ENCODE measurements around the gene SELENOO. TPM values are rescaled to one million over a fixed set of nuclear protein-coding genes. Genes with fewer than 3 reads are reported as not detected.

SELENOO gene
- total and polyA plus RNA-seq, 12 donors = 9.6 to 29.8 (median 12.2) TPM

DNA sequence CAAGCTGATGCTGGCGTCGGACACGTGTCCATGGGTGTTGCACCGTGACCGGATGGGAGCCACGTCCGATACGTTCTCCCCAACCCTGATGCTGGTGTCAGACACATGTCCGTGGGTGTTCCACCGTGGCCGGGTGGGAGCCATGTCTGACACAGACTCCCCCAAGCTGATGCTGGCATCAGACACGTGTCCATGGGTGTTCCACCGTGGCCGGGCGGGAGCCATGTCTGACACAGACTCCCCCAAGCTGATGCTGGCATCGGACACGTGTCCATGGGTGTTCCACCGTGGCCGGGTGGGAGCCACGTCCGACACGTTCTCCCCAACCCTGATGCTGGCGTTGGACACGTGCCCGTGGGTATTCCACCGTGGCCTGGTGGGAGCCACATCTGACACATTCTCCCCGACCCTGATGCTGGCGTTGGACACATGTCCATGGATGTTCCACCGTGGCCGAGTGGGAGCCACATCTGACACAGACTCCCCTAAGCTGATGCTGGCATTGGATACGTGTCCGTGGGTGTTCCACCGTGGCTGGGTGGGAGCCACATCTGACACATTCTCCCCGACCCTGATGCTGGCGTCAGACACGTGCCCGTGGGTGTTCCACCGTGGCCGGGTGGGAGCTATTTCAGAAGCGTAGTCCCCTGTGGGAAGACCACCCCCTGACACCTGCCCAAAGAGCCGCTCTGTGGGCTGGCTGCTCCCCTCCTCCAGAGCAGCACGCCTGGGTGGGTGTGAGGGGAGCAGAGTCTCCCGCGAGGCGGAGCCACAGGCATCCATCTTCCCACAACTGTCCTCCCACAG, 20.0 kb downstream of the SELENOO start:
- intact Hi-C loops (cut with DNase I) = no loop called here
- ATAC-seq (no peak), DNase-seq (no peak)
- no peak overlapping the region for H3K4me3 ChIP-seq
- no peak overlapping the region for H3K27ac ChIP-seq
- 96 to 97% methylated on average over 45 of the region's 45 CpGs for WGBS, 2 donors
- peaks cover 0 to 13% (median 6%) of the 10 kb centered on the region in 9 donors for H3K4me1 ChIP-seq
- no peaks in the 10 kb centered on the region for H3K27me3 ChIP-seq
- no peaks in the 10 kb centered on the region for H3K9me3 ChIP-seq
- peaks cover 10 to 100% (median 66%) of the 10 kb centered on the region in 9 donors for H3K36me3 ChIP-seq
- TF ChIP-seq, protein P1, sequence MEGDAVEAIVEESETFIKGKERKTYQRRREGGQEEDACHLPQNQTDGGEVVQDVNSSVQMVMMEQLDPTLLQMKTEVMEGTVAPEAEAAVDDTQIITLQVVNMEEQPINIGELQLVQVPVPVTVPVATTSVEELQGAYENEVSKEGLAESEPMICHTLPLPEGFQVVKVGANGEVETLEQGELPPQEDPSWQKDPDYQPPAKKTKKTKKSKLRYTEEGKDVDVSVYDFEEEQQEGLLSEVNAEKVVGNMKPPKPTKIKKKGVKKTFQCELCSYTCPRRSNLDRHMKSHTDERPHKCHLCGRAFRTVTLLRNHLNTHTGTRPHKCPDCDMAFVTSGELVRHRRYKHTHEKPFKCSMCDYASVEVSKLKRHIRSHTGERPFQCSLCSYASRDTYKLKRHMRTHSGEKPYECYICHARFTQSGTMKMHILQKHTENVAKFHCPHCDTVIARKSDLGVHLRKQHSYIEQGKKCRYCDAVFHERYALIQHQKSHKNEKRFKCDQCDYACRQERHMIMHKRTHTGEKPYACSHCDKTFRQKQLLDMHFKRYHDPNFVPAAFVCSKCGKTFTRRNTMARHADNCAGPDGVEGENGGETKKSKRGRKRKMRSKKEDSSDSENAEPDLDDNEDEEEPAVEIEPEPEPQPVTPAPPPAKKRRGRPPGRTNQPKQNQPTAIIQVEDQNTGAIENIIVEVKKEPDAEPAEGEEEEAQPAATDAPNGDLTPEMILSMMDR (IDR thresholded peaks at IDR 0.05) = no peak

DNA sequence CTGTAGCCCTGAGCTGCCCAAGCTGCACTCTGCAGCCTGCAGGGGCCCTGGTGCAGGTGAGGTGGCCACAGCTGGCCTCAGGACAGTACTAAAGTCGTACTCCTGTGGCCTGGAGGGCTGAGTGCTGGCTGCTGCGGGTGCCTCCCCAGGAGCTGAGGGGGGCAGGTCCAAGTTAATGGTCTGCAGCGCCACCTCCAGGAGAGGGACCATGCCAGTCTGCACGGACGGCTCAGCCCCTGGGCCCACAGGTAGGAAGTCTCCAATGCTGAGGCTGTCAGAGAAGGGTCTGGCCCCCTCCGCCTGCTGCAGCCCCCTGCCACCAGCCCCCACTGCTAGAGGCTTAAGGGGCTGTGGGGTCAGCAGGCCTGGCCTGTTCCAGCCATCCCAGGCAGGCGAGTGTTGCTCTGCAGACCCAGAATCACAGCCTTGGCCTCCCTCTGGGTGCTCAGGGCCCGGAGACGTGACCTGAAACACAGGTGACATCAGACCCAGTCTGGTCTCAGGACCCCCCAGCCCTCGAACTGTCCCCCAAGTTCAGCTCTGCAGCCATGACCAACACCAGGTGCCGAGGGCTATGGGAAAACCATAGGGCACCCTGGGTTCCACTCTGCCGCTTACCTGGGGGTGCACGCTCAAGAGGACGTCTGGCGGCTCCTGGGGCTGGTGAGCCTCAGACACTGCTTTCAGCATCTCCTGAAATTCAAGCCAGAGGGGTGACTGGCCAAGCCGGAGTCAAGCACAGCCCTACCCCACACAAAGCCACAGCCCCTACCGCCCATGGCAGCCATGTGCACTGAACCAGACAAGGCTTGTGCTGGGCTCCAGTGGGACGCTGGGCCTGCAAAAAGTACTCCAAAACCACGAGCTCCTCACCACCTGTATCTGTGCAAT, 20.8 kb downstream of the SELENOO start:
- WGBS, 2 donors = 94% methylated on average over 19 of the region's 19 CpGs
- peaks cover 5 to 99% (median 61%) of the 10 kb centered on the region in 9 donors for H3K36me3 ChIP-seq

DNA sequence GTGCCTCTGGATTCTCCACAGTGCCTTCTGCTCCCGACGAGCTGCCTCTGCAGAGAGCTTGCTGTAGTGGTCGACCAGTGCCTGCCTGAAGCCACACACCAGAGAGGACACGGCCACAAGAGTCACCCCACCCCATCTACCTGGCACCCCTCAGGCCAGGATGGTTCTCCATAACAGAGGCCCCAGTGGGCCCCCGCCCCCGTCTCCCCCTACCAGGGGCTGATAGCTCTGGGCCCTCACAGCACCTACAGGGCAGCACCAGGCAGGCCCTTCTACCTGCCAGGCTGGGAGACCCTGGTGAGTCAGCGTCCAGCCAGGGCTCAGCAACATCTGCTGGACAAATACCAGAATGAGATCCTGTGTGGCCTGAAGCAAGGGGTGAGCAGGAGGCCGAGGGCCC, 21.7 kb downstream of the SELENOO start:
- no peak overlapping the region for H3K4me3 ChIP-seq
- H3K27me3 ChIP-seq = no peaks in the 10 kb centered on the region
- H3K36me3 ChIP-seq = peaks cover 0 to 99% (median 53%) of the 10 kb centered on the region in 9 donors
- DNase-seq = no peak
- intact Hi-C loops (cut with DNase I) = no loop called here
- 87 to 88% methylated on average over 8 of the region's 8 CpGs for WGBS, 2 donors
- no peaks in the 10 kb centered on the region for H3K9me3 ChIP-seq
- TF ChIP-seq, protein P1 (IDR thresholded peaks at IDR 0.05) = no peak
- no peak for ATAC-seq
- H3K4me1 ChIP-seq = peaks cover 0 to 13% (median 6%) of the 10 kb centered on the region in 9 donors
- H3K27ac ChIP-seq = no peak overlapping the region

More for the DNA sequence above, 20.8 kb downstream of the SELENOO start:
- Histone ChIP-seq H3K9me3 (no peaks in the 10 kb centered on the region), H3K4me1 (peaks cover 0 to 13% (median 6%) of the 10 kb centered on the region in 9 donors), H3K4me3 (no peak overlapping the region), H3K27me3 (no peaks in the 10 kb centered on the region), H3K27ac (no peak overlapping the region)
- TF ChIP-seq, protein P1 (IDR thresholded peaks at IDR 0.05) = no peak
- no peak for DNase-seq
- no peak for ATAC-seq
- intact Hi-C loops (cut with DNase I) = no loop called here

DNA sequence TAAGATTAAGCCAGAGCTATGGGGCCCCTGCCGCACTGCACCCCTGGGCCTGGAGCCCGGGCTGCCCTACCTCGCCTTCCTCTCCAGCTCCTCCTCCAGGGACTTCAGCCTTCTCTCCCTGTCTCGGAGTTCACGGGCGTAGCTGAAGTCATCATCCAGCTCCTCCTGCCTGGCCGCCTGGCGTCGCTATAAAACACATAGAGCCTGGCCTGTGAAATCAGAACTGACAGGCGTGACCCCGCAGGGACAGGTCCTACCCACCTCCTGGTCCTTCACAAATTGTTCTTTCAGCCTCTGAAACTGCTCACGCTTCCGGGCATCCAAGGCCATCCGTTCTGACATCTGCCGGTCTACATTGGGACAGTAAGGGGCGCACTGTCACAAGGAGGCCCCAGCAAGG, 23.3 kb downstream of the SELENOO start:
- no peaks in the 10 kb centered on the region for H3K27me3 ChIP-seq
- DNase-seq (no peak), ATAC-seq (no peak)
- no peak overlapping the region for H3K4me3 ChIP-seq
- H3K9me3 ChIP-seq = no peaks in the 10 kb centered on the region
- no peak overlapping the region for H3K27ac ChIP-seq
- TF ChIP-seq, protein P1 (IDR thresholded peaks at IDR 0.05) = no peak
- H3K36me3 ChIP-seq = peaks cover 0 to 99% (median 38%) of the 10 kb centered on the region in 9 donors
- H3K4me1 ChIP-seq = peaks cover 0 to 12% (median 6%) of the 10 kb centered on the region in 9 donors
- 95 to 96% methylated on average over 16 of the region's 16 CpGs for WGBS, 2 donors
- intact Hi-C loops (cut with DNase I) = no loop called here

Measured in heart right ventricle (tissue), 16 donors.